HepG2 (cell line): ENCODE measurements around the gene HOXA11. TPM values are rescaled to one million over a fixed set of nuclear protein-coding genes. Genes with fewer than 3 reads are reported as not detected.

Source experiments
- ATAC-seq: fragments of 200-7000 bp; cut with Tn5 transposase; 3 replicates; pipeline ENCODE4 v1.9.1; 2020; ENCODE audit warnings: mild to moderate bottlenecking, moderate library complexity
- BruUV-seq: library from RNA; stranded (reverse); fragments of 400-500 nt; replicated peaks from 2 replicates; lab custom pipeline; 2021; lab: Mats Ljungman, UMichigan
- CTCF ChIA-PET: fragments of 300-600 bp; formaldehyde crosslinking; extraction: SDS; loops from one replicate; lab custom pipeline; 2021; ENCODE audit warnings: low total read pairs, inconsistent platforms, low intra/inter-chr PET ratio; lab: Yijun Ruan, JAX
- POLR2A ChIA-PET: fragments of 350-600 bp; sonication (Branson Sonifier 250); formaldehyde crosslinking; loops from one replicate; lab custom pipeline; 2020; ENCODE audit warnings: antibody characterized with exemption, inconsistent platforms; lab: Yijun Ruan, JAX
- DNase-seq: peaks from one replicate; pipeline ENCODE4 v3.0.0-alpha.2; 2015; ENCODE audit warnings: low spot score
- FAIRE-seq: peaks from 3 replicates; lab custom pipeline; 2011; peaks lifted over from hg19 to GRCh38; lab: Jason Lieb, UNC
- H2AFZ ChIP-seq: one replicate; pipeline ENCODE4 v1.6.1; 2011; ENCODE audit warnings: low read length, inconsistent platforms
- H3K27ac ChIP-seq: fragments of 300-600 bp; 3 replicates; pipeline ENCODE4 v1.8.0; 2011; ENCODE audit warnings: mixed run types, mild to moderate bottlenecking, mixed read lengths, low read length, inconsistent platforms; ENCODE audit not compliant: insufficient read depth; ENCODE audit errors: extremely low read length
- H3K27me3 ChIP-seq, 2 experiments: fragments of 200-600 bp in 1 of 2; 2 replicates in 1 of 2; 3 replicates in 1 of 2; pipeline versions ENCODE4 v1.6.0 to v1.8.0; 2011; ENCODE audit warnings: low read length in 2 of 2, mild to moderate bottlenecking in 2 of 2, moderate library complexity in 2 of 2, inconsistent platforms in 1 of 2; ENCODE audit not compliant: insufficient read depth in 2 of 2, control insufficient read depth in 1 of 2
- H3K36me3 ChIP-seq, 2 experiments: fragments of 200-600 bp in 1 of 2; replicated peaks in 1 of 2; 2 replicates in 1 of 2; 3 replicates in 1 of 2; pipeline versions ENCODE4 v1.5.1 to v1.8.0; 2011; ENCODE audit warnings: low read length in 2 of 2, inconsistent platforms in 1 of 2; ENCODE audit not compliant: insufficient read depth in 2 of 2, control insufficient read depth in 1 of 2
- H3K4me1 ChIP-seq: 2 replicates; pipeline ENCODE4 v1.5.1; 2012; ENCODE audit warnings: low read length, inconsistent platforms; ENCODE audit not compliant: insufficient read depth
- H3K4me2 ChIP-seq: 2 replicates; pipeline ENCODE4 v1.6.0; 2011; ENCODE audit warnings: low read depth, low read length, inconsistent platforms
- H3K4me3 ChIP-seq, 3 experiments: fragments of 200-600 bp in 1 of 3; sonication (generic), shearing (Covaris generic) in 1 of 3; replicated peaks in 1 of 3; 2 replicates each; pipeline ENCODE4 v1.5.1; 2011 to 2016; ENCODE audit warnings: low read length in 3 of 3, inconsistent platforms in 2 of 3, low read depth in 2 of 3, mild to moderate bottlenecking in 2 of 3, control low read depth in 1 of 3, mixed read lengths in 1 of 3; ENCODE audit not compliant: insufficient read depth in 1 of 3
- H3K79me2 ChIP-seq: one replicate; pipeline ENCODE4 v1.6.1; 2011; ENCODE audit warnings: low read length, inconsistent platforms; ENCODE audit not compliant: insufficient read depth
- H3K9ac ChIP-seq: 2 replicates; pipeline ENCODE4 v1.6.0; 2011; ENCODE audit warnings: mild to moderate bottlenecking, low read depth, low read length, inconsistent platforms; ENCODE audit not compliant: insufficient read depth
- H3K9me3 ChIP-seq: 2 replicates; pipeline ENCODE4 v1.5.1; 2012; ENCODE audit warnings: mild to moderate bottlenecking, low read length
- H4K20me1 ChIP-seq: 2 replicates; pipeline ENCODE4 v1.6.0; 2011; ENCODE audit warnings: inconsistent platforms, mild to moderate bottlenecking, low read length, moderate library complexity; ENCODE audit not compliant: insufficient read depth
- DRAP1 ChIP-seq: IDR thresholded peaks from 2 replicates; pipeline ENCODE4 v1.6.1; 2016; ENCODE audit warnings: missing genetic modification reagents, missing compliant biosample characterization
- SETDB1 ChIP-seq: sonication (generic); formaldehyde crosslinking; IDR thresholded peaks from 2 replicates; pipeline ENCODE4 v1.5.1; 2020; ENCODE audit warnings: missing genetic modification reagents, mild to moderate bottlenecking, borderline replicate concordance
- ZFP91 ChIP-seq: sonication (generic); formaldehyde crosslinking; IDR thresholded peaks from 2 replicates; pipeline ENCODE4 v1.9.0; 2022; ENCODE audit warnings: missing genetic modification reagents, mild to moderate bottlenecking, borderline replicate concordance
- ZNF383 ChIP-seq: sonication (generic); formaldehyde crosslinking; IDR thresholded peaks from 2 replicates; pipeline ENCODE4 v1.4.0; 2020; ENCODE audit warnings: missing genetic modification reagents, mild to moderate bottlenecking, borderline replicate concordance
- ZNF816 ChIP-seq: sonication (generic); formaldehyde crosslinking; IDR thresholded peaks from 2 replicates; pipeline ENCODE4 v1.8.0; 2022; ENCODE audit warnings: missing genetic modification reagents, mild to moderate bottlenecking, borderline replicate concordance
- WGBS: methylation state at CpG from one replicate; pipeline ENCODE4 v1.1.6; 2017; ENCODE audit warnings: low lambda C conversion rate; 5-methylcytosine and 5-hydroxymethylcytosine counted together
- in situ Hi-C: cut with HindIII; loops from 2 replicates; pipeline ENCODE4 v1.10.0; 2017; ENCODE audit warnings: low pct_unique_long_range_greater_than_20kb; ENCODE audit not compliant: extremely low pct_ligation_motif_present
- intact Hi-C: fragments of 100-400 bp; cut with micrococcal nuclease; formaldehyde crosslinking; loops from one replicate; pipeline ENCODE4 v1.10.0; 2022; ENCODE audit not compliant: unreplicated experiment
- polyA plus RNA-seq, 8 experiments: library from polyadenylated mRNA; depleted of rRNA in 3 of 8; stranded (reverse) in 7 of 8; unstranded in 1 of 8; fragments of >200 nt; fragmentation: Illumina TruSeq in 4 of 8; extraction: Trizol in 4 of 8; gene quantifications; 2 replicates each; pipeline versions ENCODE4 v1.2.1 to v1.2.3, GENCODE V29; 2011 to 2016; ENCODE audit warnings: low read depth in 4 of 8, missing spikeins in 1 of 8, mixed read lengths in 1 of 8; ENCODE audit not compliant: insufficient read depth in 1 of 8
- total RNA-seq, 5 experiments: library from RNA; depleted of rRNA; stranded (reverse); fragments of >200 nt; fragmentation: Illumina TruSeq; extraction: Trizol; gene quantifications; 2 replicates each; pipeline ENCODE4 v1.2.3, GENCODE V29; 2016; ENCODE audit warnings: low read depth in 1 of 5

Gene HOXA11
- total and polyA plus RNA-seq, 2 of the 13 experiments (the other 11 are each of a cell fraction or from before 2014, with no cell fraction given): not detected

DNA sequence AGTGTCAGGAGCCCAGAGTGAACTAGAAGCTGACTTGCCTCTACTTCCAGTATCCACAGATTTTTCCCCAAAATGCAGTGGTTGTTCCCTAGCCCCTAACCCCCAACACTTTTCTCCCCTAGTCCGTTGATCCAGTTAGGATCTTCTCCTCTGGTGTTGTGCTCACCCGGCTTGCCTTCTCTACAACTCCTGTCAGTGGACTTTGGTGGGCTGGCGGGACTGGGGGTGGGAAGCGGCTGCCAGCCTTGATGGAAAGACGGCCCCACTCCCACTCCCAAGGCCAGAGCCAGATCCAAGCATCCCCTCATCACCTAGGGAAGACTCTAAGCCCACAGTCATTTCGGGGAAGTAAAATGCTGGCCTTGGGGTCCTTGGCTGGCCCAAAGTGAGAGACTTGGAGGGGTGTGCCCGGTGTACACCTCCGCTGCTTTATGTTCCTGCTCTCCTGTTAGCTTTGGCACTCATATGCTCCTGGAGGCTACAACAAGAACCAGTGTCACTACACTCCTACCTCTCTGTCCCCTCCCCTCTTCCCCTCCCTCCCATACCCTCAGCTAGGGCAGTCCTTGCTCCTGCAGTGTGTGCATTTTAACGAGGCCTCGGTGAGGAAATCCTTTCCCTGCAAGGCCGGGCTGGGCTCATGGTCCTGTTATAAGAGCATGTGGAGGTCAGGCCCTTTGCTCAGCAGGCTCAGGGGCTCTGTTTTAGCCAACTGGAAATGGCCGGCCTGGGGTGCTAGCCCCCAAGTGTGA is 10.0 kb downstream of the HOXA11 start:
- Histone ChIP-seq H3K4me1 (peaks cover 29% of the 10 kb centered on the region), H3K27ac (no peak overlapping the region), H3K4me3 (no peak overlapping the region), H3K4me2 (no peak overlapping the region), H3K9me3 (no peaks in the 10 kb centered on the region), H3K79me2 (no peaks in the 10 kb centered on the region), H3K36me3 (no peaks in the 10 kb centered on the region), H3K27me3 (peaks cover 0 to 74% of the 10 kb centered on the region in 2 experiments), H4K20me1 (no peaks in the 10 kb centered on the region), H2AFZ (no peak overlapping the region)
- DNase-seq (no peak), ATAC-seq (peak; percentile 9; the same call in 1 of the 3 replicates)
- POLR2A ChIA-PET: no interaction called here
- intact Hi-C loops: no loop called here
- 52% methylated on average over 11 of the region's 12 CpGs for WGBS
- BruUV-seq: no TSS peak
- CTCF ChIA-PET: no interaction called here
- in situ Hi-C loops: loop anchor here (25.0 kb wide), 1 partner anchor 1088 kb away; no protein-coding TSS in a partner anchor
- TF ChIP-seq ZNF383 (no peak), SETDB1 (no peak), ZNF816 (CRISPR knock-in tag) (no peak), ZFP91 (no peak), DRAP1 (no peak)
- TF ChIP-seq, all 625 proteins: peak for 0
- H3K9ac ChIP-seq: no peak overlapping the region
- FAIRE-seq: no peak
